DMS114 treated with DMSO at 0.1 percent for 48 hours (cell line): ENCODE results near the gene MAGEA10.
"Not testable (repeated sequence)": the region's sequence is repeated elsewhere in the genome, so short reads cannot be mapped to it uniquely, and the experiment has no call there.

Source experiments
- DNase-seq: peaks from one replicate; lab custom pipeline; 2025; ENCODE audit not compliant: unreplicated experiment; lab: John Stamatoyannopoulos, UW

Gene MAGEA10

DNA sequence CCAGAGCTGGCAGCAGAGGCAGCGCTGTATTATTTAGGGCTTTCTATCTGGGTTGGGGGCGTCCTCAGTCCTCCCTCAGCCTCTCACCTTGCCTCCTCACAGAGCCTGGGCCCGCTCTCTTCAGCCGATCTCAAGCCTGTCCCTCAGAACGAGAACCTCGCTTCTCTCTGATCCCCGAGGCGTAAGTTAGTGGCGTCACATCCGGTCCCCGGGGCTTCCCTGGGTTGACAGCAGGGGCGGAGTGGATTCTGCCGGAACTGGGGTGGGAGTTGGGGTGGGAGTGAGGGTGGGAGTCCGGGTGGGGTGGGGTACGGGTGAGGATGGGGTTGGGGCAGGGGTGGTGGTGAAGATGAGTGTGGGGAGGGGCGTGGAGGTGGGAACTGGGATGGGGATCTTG lies at the start of gene MAGEA10:
MAGEA10 (minus strand) TSS at position 190 of the 397 bp plus-strand sequence. CDS start 2,957 bp downstream, outside the sequence.
- DNase-seq: no peak

DNA sequence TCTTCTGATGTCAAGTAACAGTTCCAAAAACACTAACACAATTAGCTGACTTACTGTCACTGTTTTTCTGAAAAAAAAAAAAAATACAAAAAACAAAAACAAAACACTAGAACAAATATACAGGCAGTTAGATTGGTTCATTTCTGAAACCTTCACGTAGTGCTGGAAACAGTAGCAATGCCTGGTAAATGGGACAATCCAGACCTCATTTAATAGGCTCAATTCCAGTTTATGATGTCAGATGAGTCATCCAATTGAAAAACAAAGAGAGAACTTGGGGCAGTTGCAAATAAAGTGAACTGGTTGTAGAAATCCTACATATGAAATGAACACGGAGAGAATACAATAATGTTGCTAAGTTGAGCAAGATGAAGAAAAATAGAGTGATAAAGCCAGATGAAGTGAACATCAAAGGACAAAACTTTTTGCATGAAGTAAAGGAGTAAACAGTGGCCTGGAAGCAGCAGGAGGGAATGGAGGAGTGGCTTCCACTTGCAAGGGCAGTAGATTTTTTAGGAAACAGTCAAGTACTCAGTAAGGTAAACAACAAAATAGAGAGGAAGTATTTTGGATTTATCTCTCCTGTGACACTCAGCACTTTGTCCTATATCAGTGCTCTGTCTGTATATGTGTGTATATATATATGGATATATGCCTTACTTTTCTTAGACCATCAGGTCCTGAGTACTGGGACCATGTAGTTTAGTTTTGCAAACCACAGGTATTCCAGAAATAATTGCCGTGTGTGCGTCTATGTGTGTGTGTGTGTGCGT lies 39.3 kb upstream of the MAGEA10 start:
- no peak for DNase-seq

DNA sequence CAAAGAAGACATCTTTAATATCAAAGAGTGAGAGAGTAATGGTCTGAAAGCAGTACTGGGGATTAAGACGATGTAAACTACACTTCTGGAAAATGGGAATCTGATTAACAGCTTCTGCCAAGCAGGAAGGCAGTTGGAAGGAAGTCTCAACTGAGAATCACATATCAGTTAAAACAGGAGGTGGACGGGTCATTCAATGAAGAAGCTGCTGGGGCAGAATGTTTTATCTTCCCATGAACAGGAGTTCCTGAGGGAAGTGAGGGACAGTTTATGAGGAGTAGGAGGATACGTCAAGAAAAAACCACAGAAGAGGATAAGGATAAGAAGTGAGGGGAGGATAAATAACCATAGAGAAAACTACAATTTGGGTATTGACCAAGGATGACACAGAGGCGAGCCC lies 38.7 kb upstream of the MAGEA10 start:
- no peak for DNase-seq

DNA sequence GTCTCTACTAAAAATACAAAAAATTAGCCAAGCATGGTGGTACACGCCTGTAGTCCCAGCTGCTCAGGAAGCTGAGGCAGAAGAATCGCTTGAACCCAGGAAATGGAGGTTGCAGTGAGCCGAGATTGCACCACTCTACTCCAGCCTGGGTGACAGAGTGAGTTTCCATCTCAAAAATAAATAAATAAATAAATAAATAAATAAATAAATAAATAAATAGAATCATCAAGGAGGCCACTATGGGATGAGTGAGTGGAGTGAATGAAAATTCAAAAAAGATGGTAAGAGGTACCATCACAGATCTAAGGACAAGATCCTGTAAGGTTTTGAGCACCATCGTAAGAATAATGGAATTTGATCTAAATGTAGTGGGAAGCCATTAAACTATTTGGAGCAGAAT lies 37.5 kb upstream of the MAGEA10 start:
- DNase-seq: not testable (repeated sequence)

DNA sequence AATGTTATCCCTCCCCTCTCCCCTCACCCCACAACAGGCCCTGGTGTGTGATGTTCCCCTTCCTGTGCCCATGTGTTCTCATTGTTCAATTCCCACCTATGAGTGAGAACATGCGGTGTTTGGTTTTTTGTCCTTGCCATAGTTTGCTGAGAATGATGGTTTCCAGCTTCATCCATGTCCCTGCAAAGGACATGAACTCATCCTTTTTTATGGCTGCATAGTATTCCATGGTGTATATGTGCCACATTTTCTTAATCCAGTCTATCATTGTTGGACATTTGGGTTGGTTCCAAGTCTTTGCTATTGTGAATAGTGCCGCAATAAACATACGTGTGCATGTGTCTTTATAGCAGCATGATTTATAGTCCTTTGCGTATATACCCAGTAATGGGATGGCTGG lies 35.5 kb upstream of the MAGEA10 start:
- DNase-seq: not testable (repeated sequence)

DNA sequence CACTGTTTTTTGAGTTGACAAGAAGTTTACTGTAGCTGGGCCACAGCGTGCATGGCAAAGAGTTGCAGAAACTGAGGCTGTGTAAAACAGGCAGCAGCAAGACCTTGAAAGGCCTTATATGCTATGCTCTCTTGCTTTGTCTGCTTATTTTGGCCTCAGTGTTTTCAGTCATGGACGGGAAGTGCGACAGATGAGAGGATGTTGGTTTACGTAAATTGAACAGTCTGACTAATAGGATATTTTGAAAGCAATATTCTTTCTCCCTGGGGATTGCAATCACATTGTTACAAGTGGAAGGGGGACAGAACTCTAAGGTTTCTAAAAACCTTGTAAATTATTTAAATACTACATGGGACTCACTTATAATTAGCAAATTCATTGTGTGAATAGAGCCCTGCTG lies 32.2 kb upstream of the MAGEA10 start:
- no peak for DNase-seq

DNA sequence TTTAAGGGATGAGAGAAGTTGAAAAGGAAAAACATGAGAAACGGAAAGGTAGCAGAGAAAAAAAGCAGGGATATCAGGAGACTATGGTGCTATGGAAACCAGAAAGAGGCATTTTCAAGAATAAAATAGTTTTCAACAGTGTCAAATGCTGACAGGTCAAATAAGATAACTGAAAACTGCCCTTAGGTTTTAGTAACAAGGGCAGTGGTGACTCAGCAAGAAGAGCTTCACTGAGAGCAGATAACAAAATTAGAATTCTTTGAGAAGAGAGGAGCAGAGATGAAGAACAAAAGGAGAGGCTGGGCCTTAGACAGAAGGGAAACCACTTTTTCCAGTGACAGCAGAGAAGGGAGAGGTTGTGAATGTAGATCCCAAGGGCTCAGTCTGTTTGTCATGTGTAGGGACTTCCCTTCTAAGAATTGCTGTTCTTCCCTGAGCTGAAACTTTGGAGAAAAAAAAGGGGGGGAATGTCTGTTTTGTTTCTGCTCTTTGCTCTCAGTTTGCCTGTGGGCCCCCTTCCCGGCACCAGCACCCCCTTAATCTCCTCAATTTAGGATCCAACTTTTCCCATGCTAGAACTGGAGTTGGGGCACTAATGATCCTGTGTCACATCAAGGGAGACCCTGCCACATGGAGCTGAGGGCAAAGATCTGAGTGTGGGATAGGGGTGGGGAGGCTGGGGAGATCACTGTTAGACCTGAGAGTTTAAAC lies 26.8 kb upstream of the MAGEA10 start:
- no peak for DNase-seq

DNA sequence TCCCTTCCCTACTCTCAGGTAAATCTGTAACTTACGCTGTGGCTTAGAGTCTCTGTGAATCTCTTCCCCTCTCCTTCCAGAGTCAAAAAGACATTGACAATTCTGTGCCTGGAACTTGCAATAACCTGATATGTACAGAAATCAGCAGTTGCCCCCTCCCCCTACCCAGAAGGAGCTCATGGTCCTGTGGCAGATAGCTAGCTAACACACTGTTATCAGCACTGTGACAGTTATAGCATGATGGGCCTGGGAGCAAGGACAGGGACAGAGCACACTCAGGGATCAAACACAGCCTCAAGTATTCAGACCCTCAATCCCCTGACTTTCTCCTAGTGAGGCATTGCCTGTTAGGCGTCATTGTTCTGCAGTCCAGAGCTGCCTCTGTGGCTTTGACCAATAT lies 18.7 kb upstream of the MAGEA10 start:
- DNase-seq: no peak

DNA sequence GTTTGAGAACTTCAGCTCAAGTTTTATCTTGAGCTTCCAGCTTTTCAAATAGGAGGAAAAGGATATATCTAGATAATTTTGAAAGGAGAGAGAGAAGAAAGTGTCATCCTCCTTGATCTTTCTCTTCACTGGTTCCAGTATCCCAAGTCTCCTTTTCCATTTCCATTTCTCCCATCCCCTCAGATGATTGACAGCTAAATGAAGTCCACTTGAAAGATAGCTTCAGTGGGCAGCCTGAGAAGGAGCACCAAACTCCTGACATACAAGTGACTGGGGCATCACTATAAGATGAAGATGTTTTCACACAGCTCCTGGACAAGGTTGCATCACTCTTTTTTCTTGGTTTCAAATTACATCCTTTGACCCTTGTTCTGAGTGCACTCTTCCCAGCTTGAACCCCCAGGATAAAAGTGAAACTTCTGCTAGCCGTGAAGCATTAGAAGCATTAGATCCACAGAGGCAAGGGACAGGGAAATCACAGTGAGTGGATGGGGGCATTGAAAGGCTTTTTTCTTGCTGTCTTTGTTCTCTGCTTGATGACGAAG lies 17.5 kb upstream of the MAGEA10 start:
- DNase-seq: no peak

DNA sequence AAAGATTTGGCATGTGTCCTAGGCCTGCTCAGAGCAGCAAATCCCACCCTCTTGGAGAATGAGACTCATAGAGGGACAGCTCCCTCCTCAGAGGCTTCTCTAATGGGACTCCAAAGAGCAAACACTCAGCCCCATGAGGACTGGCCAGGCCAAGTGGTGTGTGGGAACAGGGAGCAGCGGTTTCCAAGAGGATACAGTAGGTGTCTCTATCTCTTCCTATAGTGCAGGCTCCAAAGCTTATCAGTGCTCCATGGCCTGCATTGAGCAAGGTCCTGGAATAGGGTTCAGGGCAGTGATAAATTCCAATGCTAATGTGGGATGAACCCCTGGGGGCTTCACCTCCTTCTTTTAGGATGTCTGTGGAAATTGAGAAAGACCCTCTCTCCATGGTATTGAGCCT lies 15.7 kb upstream of the MAGEA10 start:
- no peak for DNase-seq

DNA sequence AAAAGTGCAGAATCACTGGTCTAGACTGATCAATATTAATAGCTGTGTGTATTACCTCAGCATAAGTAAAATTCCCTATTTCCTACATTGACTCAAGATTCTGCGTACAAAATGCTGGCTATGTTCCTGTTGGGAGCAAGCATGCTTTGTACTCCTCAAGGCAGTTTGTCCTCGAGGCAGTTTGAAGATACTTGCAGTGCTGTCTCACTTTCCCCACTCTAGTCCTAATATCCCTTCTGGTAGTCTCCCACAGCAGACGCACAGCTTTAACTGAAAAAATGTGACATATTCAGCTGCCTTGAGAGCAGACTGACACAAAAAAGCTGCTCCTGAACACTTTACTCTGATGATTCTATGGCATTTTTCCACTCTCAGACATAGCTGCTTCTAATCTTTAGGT lies 12.9 kb upstream of the MAGEA10 start:
- no peak for DNase-seq

DNA sequence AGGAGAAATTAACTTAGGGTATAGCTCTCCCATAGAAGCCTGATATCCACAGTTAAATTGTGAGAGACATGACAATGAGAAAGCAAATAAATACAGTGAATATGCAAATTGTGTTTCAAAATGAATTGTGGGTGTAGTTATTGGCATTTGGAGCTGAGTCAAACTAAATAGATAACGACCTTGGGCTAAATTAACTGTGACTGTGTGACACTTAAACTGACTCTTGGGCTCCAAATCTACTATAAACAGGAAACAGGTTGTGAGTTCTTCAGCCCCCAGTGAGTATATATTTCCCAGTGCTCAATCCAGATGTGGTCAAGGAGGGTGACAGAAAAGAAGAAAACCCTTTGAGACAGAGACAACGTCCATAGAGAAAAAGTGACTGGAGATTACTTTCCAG lies 11.3 kb upstream of the MAGEA10 start:
- DNase-seq: no peak

DNA sequence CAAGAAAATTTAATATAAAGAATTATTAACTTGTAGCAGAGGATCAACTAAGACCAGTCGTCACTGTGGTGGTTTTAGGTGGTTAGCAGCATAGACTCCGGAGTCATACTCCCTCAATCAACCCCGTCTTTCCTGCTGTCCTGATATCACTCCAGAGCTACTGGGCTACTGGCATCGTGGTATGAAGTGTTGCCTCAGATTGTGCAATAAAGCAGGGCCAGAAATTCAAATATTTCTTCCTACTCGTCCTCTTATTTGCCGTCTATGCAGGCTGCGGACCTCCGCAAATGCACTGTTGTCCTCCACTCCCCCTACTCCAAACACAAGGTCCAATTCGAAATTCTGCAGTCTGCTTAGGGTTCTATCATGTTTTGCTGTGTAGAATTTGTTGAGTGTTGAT lies 1.2 kb upstream of the MAGEA10 start:
- no peak for DNase-seq

DNA sequence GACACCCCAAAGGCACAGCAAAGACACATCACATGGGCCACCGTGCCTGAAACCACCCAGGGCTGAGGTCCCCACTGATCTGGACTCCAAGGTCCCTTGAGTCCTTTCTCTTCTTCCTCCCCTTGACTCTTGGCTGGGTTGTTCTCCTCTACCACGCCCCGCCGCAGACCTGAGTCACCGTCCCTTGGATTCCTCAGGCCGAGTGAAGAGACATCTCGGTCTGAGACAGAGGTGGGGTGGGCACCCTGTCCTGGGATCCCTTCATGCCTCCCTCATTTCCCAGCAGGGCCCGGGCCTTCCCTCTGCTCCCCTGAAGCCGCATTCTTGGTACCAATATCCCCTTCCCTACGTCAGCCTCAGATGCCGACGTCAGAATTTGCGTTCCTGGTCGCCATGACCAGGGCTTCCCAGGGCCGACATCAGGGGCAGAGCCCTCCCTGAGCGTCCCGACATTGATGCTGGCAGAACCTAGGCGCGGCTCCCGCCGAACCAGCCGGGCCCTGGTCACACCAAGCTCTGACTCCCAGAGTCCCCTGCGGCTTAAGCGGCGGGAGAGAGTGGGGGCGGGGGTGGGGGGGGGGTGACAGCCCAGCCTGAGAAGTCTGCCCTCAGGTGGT lies 498 bp downstream of the MAGEA10 start:
- no peak for DNase-seq

DNA sequence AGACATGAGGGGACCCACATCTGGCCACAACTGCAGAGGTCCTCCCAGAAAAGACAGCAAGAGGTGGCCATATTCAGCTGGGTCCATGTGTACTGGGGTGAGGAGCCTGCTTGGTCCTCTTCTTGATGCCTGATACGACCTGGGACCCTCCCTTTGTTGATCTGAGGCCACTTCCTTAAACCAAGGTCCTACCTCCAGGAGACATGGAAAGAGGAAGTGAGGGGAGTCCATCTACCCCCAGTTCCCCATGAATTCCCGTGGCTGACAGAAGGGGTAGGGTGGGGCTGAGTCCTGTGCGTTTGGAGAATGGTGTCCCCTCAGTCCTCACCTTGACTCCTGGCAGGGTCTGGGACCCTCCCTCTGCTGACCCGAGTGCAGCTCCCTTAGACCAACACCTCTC lies 2.1 kb downstream of the MAGEA10 start:
- no peak for DNase-seq

DNA sequence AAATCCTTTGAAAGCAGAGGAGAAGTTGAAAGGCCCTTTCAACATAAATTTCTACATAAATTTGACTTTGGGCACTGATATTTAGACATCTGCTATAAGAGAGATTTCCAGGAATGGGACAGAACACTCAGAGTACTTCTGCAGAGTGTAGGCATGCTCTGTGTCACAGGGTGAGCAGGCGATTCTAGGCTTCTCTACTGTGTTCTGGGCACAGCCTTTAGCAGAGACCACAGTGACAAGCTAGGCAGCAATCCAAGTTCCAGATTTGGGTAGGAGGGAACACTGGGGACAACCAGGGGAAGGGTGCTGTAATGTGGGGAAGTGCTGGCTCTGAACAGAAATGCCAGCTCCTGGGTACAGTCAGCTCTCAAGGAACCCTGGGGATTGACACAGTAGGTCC lies 6.9 kb downstream of the MAGEA10 start:
- no peak for DNase-seq

DNA sequence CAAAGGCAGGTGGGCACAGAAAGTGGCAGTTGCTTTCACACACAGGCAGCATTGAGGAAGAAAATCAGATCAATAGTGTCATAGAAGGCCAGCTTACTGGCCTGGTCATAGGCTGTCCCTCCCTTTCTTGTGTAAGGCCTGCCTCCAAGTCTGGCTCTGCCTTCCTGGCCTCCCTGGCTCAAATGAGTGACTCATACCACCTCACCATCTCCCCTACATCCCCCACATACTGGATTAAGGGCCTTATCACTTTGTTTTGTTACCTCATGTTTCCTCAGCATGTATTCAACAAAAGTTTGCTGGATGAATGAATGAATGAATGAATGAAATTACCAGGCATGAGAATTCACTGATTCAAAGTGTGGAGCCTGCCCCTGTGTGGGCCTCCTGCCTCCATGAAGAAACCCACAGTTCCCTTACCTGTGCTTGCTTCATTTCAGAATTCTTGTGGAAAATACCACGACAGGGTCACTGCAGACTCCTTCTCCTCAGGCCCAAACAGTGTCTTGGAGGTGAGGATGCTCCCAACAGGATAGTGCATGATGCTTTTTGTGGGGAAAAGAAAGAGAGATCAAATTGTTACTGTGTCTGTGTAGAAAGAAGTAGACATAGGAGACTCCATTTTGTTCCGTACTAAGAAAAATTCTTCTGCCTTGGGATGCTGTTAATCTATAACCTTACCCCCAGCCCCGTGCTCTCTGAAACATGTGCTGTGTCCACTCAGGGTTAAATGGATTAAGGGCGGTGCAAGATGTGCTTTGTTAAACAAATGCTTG lies 9.1 kb downstream of the MAGEA10 start:
- not testable (repeated sequence) for DNase-seq

DNA sequence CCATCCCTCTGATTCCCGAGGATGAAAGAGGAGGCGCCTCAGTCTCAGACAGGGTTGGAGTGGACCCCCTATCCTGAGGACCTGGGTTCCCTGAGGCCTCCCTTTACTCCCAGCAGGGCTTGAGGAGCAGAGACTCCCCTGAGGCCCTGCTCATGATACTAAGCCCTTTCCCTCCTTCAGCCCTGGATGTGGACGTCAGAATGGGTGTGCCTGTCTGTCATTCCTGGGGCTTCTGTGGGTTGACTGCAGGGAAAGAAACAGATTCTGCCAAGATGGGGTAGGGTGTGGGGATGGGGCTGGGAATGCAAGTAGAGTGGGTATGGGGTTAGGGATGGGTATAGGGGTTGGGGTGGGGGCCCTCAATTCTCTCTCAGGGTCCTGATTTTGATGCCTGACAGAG lies 21.1 kb downstream of the MAGEA10 start:
- DNase-seq: no peak

DNA sequence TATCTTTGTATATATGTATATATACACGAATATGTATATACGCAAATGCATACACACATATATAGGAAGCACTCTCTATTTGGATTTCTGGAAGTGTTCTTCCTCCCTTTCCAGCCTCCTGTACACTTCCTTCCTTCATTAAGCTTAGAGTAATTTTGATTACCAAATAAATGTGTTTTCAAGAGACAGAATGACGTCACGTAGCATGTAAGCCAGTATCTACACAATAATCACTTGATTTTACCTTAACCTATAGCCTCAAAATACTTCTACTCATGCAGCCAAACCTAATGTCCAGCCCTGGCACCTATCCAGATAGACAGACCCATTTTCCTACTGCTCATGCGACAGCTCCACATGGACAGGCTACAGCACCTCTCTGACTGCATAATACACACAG lies 29.9 kb downstream of the MAGEA10 start:
- DNase-seq: no peak

DNA sequence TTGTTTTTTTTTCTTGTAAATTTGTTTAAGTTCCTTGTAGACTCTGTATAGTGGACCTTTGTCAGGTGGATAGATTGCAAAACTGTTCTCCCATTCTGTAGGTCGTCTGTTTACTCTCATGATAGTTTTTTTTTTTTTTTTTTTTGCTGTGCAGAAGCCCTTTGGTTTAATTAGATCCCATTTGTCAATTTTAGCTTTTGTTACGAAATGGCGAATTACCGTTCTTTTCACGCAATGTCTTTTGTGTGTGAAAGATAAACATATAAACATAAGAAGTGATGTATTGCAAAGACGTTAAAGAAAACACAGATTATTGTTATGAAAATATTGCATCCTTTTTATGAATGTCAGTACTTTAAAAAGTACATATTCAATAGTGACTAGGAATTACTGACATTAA lies 34.5 kb downstream of the MAGEA10 start:
- no peak for DNase-seq

DNA sequence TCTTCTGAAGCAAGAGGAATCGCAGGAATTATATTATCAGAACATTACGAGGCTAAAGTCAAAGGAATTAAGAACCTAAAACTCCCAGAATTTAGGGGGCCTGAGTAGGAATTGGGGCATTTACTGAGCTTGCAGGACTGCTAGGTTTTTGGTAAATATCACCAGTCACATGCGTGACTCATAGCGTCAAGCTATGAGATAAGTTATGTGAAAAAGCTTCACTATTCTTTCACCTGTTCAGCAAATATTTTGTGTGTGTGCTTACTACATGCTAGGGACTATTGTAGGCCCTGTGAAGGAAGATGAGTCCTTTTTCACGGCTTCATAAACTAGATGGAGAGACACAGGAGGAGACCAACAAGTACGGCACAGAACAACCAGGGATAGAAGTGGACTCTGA lies 52.2 kb downstream of the MAGEA10 start:
- DNase-seq: no peak
